ENCODE measurements around the gene KCNMB2. TPM values are rescaled to one million over a fixed set of nuclear protein-coding genes. Genes with fewer than 3 reads are reported as not detected.

The KCNMB2 gene
- total RNA-seq, 1 experiment from 2014 or later = not detected

- H3K36me3 ChIP-seq (ENCODE audit: low read depth, low read length) = no peaks in the 10 kb centered on the region
- no peaks in the 10 kb centered on the region for H3K79me2 ChIP-seq (ENCODE audit: low read length)
- TF ChIP-seq EZH2 (IDR thresholded peaks at IDR 0.05; ENCODE audit: low read length, unreplicated experiment) = no peak
- no peak for TF ChIP-seq EZH2phosphoT487 (IDR thresholded peaks at IDR 0.05; ENCODE audit: borderline replicate concordance, low read length)
- BruUV-seq (replicated peaks) = no TSS peak
- H3K4me3 ChIP-seq (ENCODE audit: low read length) = no peak overlapping the region
- peaks cover 3% of the 10 kb centered on the region; the same call in 1 of the 2 replicates for H3K27me3 ChIP-seq (ENCODE audit: low read length)
- H3F3A ChIP-seq (ENCODE audit: low read length, unreplicated experiment) = no peaks in the 10 kb centered on the region
- no peaks in the 10 kb centered on the region for H4K20me1 ChIP-seq (ENCODE audit: low read length)
- H3K9me3 ChIP-seq (ENCODE audit: low read length) = no peaks in the 10 kb centered on the region
- no peak overlapping the region for H3K27ac ChIP-seq (ENCODE audit: low read length)
- ATAC-seq (no peak), DNase-seq (no peak)
- POLR2A ChIA-PET (ENCODE audit: unreplicated experiment) = no interaction called here
- intact Hi-C loops (cut with micrococcal nuclease) = no loop called here
- no peaks in the 10 kb centered on the region for H3K4me1 ChIP-seq (ENCODE audit: insufficient read depth, low read length)
- no peak overlapping the region for H3K9ac ChIP-seq (ENCODE audit: low read length)
- H2AFZ ChIP-seq (ENCODE audit: low read length) = no peak overlapping the region
- H3K9me2 ChIP-seq (replicated peaks; ENCODE audit: low read length) = no peaks in the 10 kb centered on the region
- CTCF ChIA-PET = no interaction called here
- H3K4me2 ChIP-seq (ENCODE audit: low read length) = no peak overlapping the region
Measured at GRCh38 chr3:178749471-178749870, 213.2 kb downstream of the KCNMB2 start.

DNA sequence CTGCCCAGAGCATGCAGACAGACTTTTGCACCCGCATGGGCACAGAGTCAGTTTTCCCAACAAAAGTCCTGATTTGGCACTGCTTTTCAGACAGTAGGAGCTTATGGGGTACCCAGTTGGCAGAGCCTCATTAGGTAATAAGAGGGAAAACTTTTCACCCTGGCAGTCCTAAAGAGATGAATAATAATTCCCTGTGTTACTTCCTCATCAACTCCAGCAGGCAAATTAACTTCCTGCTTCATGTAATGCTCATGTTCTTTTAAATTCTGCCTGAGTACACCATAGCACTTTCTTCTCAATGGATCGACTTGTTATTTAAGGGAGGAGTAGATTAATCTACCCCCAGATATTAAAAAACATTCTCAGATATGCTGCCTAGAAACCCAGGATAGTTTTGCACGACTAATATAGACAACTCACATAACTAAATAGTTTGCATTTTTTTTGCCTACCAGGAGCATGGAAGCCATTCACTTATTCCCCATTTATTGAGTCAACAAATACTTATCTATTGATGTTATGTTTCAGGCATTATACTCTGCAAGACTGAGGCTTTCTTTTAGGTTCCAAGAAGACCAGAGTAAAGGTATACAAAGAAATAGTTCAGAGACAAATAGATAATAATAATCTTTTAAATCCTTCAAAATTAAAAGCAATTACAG is 214.5 kb downstream of the KCNMB2 start:
- H3K9ac ChIP-seq (ENCODE audit: low read length) = no peak overlapping the region
- no peaks in the 10 kb centered on the region for H3K9me2 ChIP-seq (replicated peaks; ENCODE audit: low read length)
- H3K27ac ChIP-seq (ENCODE audit: low read length) = no peak overlapping the region
- H3K4me1 ChIP-seq (ENCODE audit: insufficient read depth, low read length) = no peaks in the 10 kb centered on the region
- no peak overlapping the region for H2AFZ ChIP-seq (ENCODE audit: low read length)
- CTCF ChIA-PET = no interaction called here
- H4K20me1 ChIP-seq (ENCODE audit: low read length) = no peaks in the 10 kb centered on the region
- no peaks in the 10 kb centered on the region for H3K36me3 ChIP-seq (ENCODE audit: low read depth, low read length)
- no peak for DNase-seq
- intact Hi-C loops (cut with micrococcal nuclease) = no loop called here
- no peaks in the 10 kb centered on the region for H3K79me2 ChIP-seq (ENCODE audit: low read length)
- no peak overlapping the region for H3K4me3 ChIP-seq (ENCODE audit: low read length)
- peaks cover 3% of the 10 kb centered on the region; the same call in 1 of the 2 replicates for H3K27me3 ChIP-seq (ENCODE audit: low read length)
- no peaks in the 10 kb centered on the region for H3K9me3 ChIP-seq (ENCODE audit: low read length)
- TF ChIP-seq EZH2phosphoT487 (IDR thresholded peaks at IDR 0.05; ENCODE audit: borderline replicate concordance, low read length) (no peak), CTCF (conservative IDR thresholded peaks at IDR 0.05; ENCODE audit: low read depth, low read length) (no peak), EZH2 (IDR thresholded peaks at IDR 0.05; ENCODE audit: low read length, unreplicated experiment) (no peak)
- no peak for ATAC-seq
- POLR2A ChIA-PET (ENCODE audit: unreplicated experiment) = no interaction called here
- BruUV-seq (replicated peaks) = no TSS peak
- no peak overlapping the region for H3K4me2 ChIP-seq (ENCODE audit: low read length)
- H3F3A ChIP-seq (ENCODE audit: low read length, unreplicated experiment) = no peaks in the 10 kb centered on the region

GRCh38 chr3:178752843-178753242 is 216.6 kb downstream of the KCNMB2 start:
- intact Hi-C loops (cut with micrococcal nuclease) = no loop called here
- no peak for DNase-seq
- Histone ChIP-seq H3K4me1 (ENCODE audit: insufficient read depth, low read length) (no peaks in the 10 kb centered on the region), H3K36me3 (ENCODE audit: low read depth, low read length) (no peaks in the 10 kb centered on the region), H3K4me3 (ENCODE audit: low read length) (no peak overlapping the region), H3K27me3 (ENCODE audit: low read length) (peaks cover 3% of the 10 kb centered on the region; the same call in 1 of the 2 replicates), H4K20me1 (ENCODE audit: low read length) (no peaks in the 10 kb centered on the region), H2AFZ (ENCODE audit: low read length) (no peak overlapping the region), H3F3A (ENCODE audit: low read length, unreplicated experiment) (no peaks in the 10 kb centered on the region), H3K9me3 (ENCODE audit: low read length) (no peaks in the 10 kb centered on the region), H3K4me2 (ENCODE audit: low read length) (no peak overlapping the region), H3K79me2 (ENCODE audit: low read length) (no peaks in the 10 kb centered on the region), H3K9ac (ENCODE audit: low read length) (no peak overlapping the region), H3K9me2 (replicated peaks; ENCODE audit: low read length) (no peaks in the 10 kb centered on the region), H3K27ac (ENCODE audit: low read length) (no peak overlapping the region)
- POLR2A ChIA-PET (ENCODE audit: unreplicated experiment) = interaction anchor here (0.7 kb wide), 1 partner anchor 80 kb away, joined by 3 read pairs; no protein-coding TSS in a partner anchor
- no peak for ATAC-seq
- no peak for TF ChIP-seq EZH2phosphoT487 (IDR thresholded peaks at IDR 0.05; ENCODE audit: borderline replicate concordance, low read length)
- TF ChIP-seq CTCF (conservative IDR thresholded peaks at IDR 0.05; ENCODE audit: low read depth, low read length) = no peak
- CTCF ChIA-PET = no interaction called here
- no TSS peak for BruUV-seq (replicated peaks)
